ENCODE data around the gene DNTT.
A peak's percentile ranks its signal among the peaks of the same experiment; 100 is the strongest.
"Not testable (repeated sequence)": the region's sequence is repeated elsewhere in the genome, so short reads cannot be mapped to it uniquely, and the experiment has no call there.

DNTT gene

GRCh38 chr10:96305019-96305418 is 785 bp downstream of the DNTT start:
- H3K36me3 ChIP-seq (ENCODE audit: low read depth) = no peaks in the 10 kb centered on the region
- no peaks in the 10 kb centered on the region for H3K4me1 ChIP-seq (ENCODE audit: insufficient read depth, poor library complexity, severe bottlenecking)
- no peak for TF ChIP-seq CTCF (IDR thresholded peaks at IDR 0.05; ENCODE audit: poor library complexity, severe bottlenecking)
- no peaks in the 10 kb centered on the region for H3K9me3 ChIP-seq (ENCODE audit: severe bottlenecking)
- ATAC-seq (ENCODE audit: low read depth) (no peak), DNase-seq (ENCODE audit: low spot score) (no peak)
- H3K4me3 ChIP-seq (ENCODE audit: severe bottlenecking) = no peak overlapping the region
- peaks cover 9% of the 10 kb centered on the region for H3K27me3 ChIP-seq (ENCODE audit: insufficient read depth, poor library complexity, severe bottlenecking)
- no peak overlapping the region for H3K27ac ChIP-seq (ENCODE audit: poor library complexity, severe bottlenecking)

- TF ChIP-seq CTCF (IDR thresholded peaks at IDR 0.05; ENCODE audit: poor library complexity, severe bottlenecking) = no peak
- DNase-seq (ENCODE audit: low spot score) (no peak), ATAC-seq (ENCODE audit: low read depth) (peak; percentile 23; the same call in 1 of the 3 replicates)
- Histone ChIP-seq H3K27ac (ENCODE audit: poor library complexity, severe bottlenecking) (no peak overlapping the region), H3K9me3 (ENCODE audit: severe bottlenecking) (no peaks in the 10 kb centered on the region), H3K27me3 (ENCODE audit: insufficient read depth, poor library complexity, severe bottlenecking) (no peaks in the 10 kb centered on the region), H3K4me3 (ENCODE audit: severe bottlenecking) (no peak overlapping the region), H3K36me3 (ENCODE audit: low read depth) (no peaks in the 10 kb centered on the region), H3K4me1 (ENCODE audit: insufficient read depth, poor library complexity, severe bottlenecking) (no peaks in the 10 kb centered on the region)
These were observed 2.3 kb downstream of the DNTT start for GRCh38 chr10:96306516-96306915.

- H3K36me3 ChIP-seq (ENCODE audit: low read depth); DNase-seq (ENCODE audit: low spot score); H3K4me1 ChIP-seq (ENCODE audit: insufficient read depth, poor library complexity, severe bottlenecking); H3K27ac ChIP-seq (ENCODE audit: poor library complexity, severe bottlenecking); H3K9me3 ChIP-seq (ENCODE audit: severe bottlenecking); H3K27me3 ChIP-seq (ENCODE audit: insufficient read depth, poor library complexity, severe bottlenecking); ATAC-seq (ENCODE audit: low read depth); H3K4me3 ChIP-seq (ENCODE audit: severe bottlenecking): not testable (repeated sequence)
These were observed 4.6 kb downstream of the DNTT start for GRCh38 chr10:96308854-96309253.

- no peak overlapping the region for H3K27ac ChIP-seq (ENCODE audit: poor library complexity, severe bottlenecking)
- DNase-seq (ENCODE audit: low spot score) = no peak
- no peaks in the 10 kb centered on the region for H3K9me3 ChIP-seq (ENCODE audit: severe bottlenecking)
- no peak overlapping the region for H3K4me3 ChIP-seq (ENCODE audit: severe bottlenecking)
- TF ChIP-seq CTCF (IDR thresholded peaks at IDR 0.05; ENCODE audit: poor library complexity, severe bottlenecking) = no peak
- ATAC-seq (ENCODE audit: low read depth) = no peak
- H3K4me1 ChIP-seq (ENCODE audit: insufficient read depth, poor library complexity, severe bottlenecking) = no peaks in the 10 kb centered on the region
- H3K36me3 ChIP-seq (ENCODE audit: low read depth) = no peaks in the 10 kb centered on the region
- no peaks in the 10 kb centered on the region for H3K27me3 ChIP-seq (ENCODE audit: insufficient read depth, poor library complexity, severe bottlenecking)
These were observed 5.5 kb downstream of the DNTT start for GRCh38 chr10:96309628-96310320.

GRCh38 chr10:96310321-96310669 is 6.1 kb downstream of the DNTT start:
- Histone ChIP-seq H3K4me1 (ENCODE audit: insufficient read depth, poor library complexity, severe bottlenecking) (no peaks in the 10 kb centered on the region), H3K4me3 (ENCODE audit: severe bottlenecking) (no peak overlapping the region), H3K36me3 (ENCODE audit: low read depth) (no peaks in the 10 kb centered on the region), H3K27me3 (ENCODE audit: insufficient read depth, poor library complexity, severe bottlenecking) (no peaks in the 10 kb centered on the region), H3K27ac (ENCODE audit: poor library complexity, severe bottlenecking) (no peak overlapping the region), H3K9me3 (ENCODE audit: severe bottlenecking) (no peaks in the 10 kb centered on the region)
- ATAC-seq (ENCODE audit: low read depth) (no peak), DNase-seq (ENCODE audit: low spot score) (no peak)
- no peak for TF ChIP-seq CTCF (IDR thresholded peaks at IDR 0.05; ENCODE audit: poor library complexity, severe bottlenecking)
